Stimulated activated CD8-positive, alpha-beta memory T cell treated with anti-CD3 and anti-CD28 coated beads, Interleukin-2, amount 100 ng/mL, for 1 hour (primary cell): Measurements from ENCODE around the gene EZR.

Source experiments
- DNase-seq, 2 donors: peaks; one replicate each; pipeline ENCODE4 v3.0.0-alpha.2; 2020; ENCODE audit warnings: low read depth in 2 of 2

EZR gene

DNA sequence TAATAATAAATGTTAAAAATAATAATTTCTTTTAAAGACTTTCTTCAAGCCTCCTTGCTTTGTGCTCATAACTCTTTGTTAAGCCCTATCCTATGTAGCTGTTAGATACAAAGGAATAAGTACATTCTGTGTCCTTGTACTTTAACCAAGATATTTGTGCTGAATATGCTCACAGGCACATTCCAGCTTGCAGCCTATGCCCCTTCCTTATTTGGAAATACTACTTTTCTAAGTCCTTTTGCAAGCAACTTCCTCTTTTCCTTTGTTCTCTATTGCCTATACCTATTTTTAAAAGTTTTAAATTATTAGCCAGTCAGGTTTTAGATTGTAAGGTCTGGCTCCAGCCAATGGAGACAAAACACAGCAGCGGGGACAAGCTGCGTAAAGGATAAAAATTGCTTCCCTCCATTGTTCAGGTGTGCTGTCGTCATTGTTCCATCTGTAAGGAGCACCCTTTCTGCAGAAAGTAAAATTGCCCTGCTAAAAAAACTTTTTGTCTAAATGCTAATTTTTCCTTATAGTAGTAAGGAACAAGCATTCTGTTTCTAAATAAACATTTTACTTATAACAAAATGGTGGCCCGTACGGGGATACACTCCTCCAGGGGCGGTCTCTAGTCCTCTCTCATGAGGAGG lies 89.1 kb downstream of the EZR start:
- DNase-seq: no peak

DNA sequence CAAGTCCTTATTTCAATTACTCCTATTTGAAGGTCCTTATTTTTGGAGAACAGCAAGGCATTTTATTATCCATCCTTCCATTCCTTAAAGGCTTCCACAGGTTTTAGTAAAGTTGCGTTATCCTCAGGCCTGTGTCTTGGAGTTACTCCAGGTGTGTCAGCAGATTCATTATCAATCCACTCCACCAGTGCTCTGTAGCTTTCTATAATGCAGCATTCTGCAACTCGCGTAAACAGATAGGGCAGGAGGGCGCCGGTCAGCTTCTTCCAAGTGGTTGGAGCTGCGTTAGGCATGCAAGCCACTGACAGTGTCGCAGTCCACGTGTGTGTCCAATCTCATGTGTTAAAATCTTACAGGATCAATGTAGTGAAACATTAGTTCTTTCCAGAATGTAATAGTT lies 93.5 kb downstream of the EZR start:
- DNase-seq: no peak

DNA sequence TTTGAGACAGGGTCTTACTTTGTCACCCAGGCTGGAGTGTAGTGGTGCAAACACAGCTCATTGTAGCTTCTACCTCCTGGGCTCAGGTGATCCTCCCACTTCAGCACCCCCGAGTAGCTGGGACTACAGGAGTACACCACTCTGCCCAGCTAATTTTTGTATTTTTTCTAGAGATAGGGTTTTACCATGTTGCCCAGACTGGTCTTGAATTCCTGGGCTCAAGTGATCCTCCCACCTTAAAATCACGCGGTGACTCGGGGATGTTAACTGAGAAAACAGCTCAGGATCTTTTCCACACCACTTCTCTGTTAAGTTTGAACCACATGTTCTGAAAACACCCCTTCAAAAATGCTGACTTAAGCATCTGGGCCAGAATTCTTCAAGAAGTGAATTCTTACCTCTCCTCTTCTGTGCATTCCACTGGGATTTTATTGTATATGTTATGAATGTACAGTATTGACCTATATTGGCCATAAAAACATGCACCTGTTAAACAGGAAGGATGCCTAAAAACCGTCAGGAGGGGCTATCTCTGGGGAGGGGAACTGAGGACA lies 96.9 kb downstream of the EZR start:
- DNase-seq: no peak

DNA sequence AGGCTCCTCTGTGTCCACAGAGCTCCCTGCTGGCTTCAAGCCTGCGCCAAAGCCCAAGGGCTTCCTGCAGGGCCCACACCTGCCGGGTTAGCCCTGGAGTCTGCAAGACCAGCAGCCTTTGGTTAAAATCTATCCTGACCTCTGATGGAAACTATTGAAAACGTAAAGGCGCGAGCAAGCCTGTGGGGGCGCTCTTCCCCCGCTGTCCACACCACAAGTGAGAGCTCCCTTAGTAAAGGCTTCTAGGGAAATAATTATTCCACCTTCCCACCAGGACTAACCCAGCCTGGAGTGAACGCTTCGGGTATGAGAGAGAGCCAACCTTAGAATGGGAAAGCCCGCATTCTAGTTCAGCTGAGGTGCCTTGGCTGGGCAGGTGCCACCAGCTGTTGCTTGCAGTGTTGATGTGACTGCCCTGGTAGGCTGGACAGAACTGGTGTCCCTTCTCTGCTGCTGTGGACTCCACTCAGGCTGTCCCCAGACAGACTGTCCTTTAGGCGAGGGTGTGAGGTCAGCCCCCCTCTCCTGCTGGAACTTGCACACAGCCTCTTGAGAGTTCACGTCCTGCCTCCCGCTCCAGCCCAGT lies 100.6 kb downstream of the EZR start:
- DNase-seq: no peak

DNA sequence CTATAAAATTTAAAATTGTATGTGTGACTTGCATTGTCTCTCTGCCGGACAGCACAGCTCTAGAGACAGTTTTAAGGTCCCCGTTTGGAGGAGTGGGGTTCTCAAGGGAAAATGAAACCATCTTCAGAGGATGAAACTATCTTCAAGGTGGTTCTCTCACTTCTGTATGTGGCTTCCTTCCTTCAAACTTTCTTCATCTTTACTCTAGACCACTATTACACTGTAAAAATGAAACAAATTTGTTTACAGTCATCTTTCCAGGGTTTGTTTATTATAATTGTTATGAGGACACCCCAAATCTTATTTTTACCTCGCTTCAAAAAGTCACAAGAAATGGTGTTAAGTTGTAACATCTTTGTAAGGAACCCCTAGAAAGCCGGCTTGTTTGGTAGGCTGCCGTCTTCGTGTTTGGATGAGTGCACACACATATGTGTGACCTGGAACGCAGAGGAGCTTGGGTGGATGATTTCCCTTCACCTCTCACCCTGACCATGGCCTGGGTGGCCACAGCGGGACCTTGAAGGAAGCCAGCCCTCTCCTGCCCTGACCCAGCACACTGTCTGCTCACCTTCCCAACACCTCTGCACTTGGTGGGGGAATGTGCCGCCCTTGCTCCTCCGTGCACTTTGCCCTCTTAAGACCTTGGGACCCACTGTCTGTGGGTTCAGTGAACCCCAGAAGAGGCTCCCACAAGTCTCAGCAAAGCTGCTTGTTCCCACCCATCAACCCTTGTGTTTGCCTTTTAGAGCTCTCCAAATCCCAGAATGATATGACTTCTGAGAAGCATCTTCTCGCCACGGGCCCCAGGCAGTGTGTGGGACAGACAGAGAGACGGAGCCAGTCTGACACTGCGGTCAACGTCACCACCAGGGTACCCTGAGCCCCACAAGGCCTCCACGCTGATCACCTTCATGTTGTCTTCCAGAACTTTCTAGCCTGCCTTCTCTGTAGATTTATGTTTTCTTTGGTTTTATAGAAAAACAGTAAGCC lies 101.5 kb downstream of the EZR start:
- DNase-seq: no peak
